CD1c-positive myeloid dendritic cell (primary cell): ENCODE results near the gene TXK.
A peak's percentile ranks its signal among the peaks of the same experiment; 100 is the strongest.

Experiments
- DNase-seq: peaks from one replicate; pipeline ENCODE4 v3.0.0-alpha.2; 2016; ENCODE audit errors: extremely low spot score

Gene TXK

GRCh38 chr4:48137846-48138245 lies 3.8 kb upstream of the TXK start:
- DNase-seq, result no peak

GRCh38 chr4:48133669-48134068 lies 381 bp downstream of the TXK start:
- DNase-seq, result no peak

DNA sequence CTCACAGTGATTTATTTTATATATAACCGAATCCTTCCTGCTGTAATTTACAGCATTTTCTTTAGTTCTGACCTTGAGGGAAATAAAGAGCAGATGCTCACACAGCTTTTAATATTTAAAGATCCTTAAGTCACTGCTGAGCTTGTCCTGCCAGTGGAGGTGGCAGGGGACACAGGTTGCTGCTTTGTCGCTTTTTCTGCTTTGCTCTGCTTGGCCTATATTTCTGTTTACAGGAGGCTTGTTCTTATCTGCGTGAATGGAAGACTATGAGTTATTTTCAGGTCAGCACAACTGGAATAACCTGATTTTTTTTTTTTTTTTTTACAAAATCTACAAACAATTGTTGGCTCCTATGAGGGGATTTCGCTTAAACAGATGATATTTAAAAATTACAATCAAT lies 2.3 kb downstream of the TXK start:
- no peak for DNase-seq

DNA sequence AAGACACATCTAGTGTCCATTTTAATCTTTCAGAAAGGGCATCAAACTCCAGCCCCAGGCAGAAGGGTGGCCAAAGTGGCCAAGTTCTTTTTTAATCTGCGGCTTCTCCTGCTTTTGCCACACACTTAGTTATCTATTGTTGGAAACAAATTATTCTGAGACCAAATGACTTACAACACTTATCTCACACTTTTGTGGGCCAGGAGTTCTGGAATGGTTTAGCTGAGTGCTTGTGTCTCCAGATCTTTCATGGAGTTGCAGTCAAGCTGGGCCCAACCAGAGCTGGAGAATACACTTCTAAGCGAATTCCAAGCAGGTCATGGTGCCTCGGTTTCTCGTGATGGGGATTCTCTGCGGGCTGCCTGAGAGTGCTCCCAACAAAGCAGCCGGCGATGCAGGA lies 4.0 kb downstream of the TXK start:
- no peak for DNase-seq

- DNase-seq, result peak; percentile 43
Observed at GRCh38 chr4:48129307-48130014, 4.6 kb downstream of the TXK start.

GRCh38 chr4:48127682-48128404 lies 6.2 kb downstream of the TXK start:
- DNase-seq, result peak; percentile 84

GRCh38 chr4:48127231-48127630 lies 6.8 kb downstream of the TXK start:
- no peak for DNase-seq

- no peak for DNase-seq
Observed at GRCh38 chr4:48126621-48127020, 7.4 kb downstream of the TXK start.

GRCh38 chr4:48124870-48125269 lies 9.2 kb downstream of the TXK start:
- no peak for DNase-seq

- DNase-seq, result no peak
Observed at GRCh38 chr4:48122756-48123155, 11.3 kb downstream of the TXK start.

DNA sequence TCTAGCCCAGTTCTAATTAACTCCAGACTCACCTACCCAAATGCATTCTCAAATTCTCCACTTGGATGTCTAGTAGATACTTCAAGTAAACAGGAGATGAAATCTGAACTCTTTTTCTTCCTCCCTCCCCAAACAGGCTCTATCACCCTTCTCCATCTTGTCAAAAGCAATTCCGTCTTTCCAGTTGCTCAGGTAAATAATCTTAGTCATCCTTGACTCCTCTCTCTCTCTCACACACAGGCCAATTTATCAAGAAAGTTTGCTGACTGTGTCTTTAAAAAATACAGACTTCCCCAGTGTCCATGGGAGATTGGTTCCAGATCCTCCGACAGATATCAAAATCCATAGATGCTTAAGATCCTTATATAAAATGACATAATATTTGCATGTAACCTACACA lies 12.9 kb downstream of the TXK start:
- no peak for DNase-seq

DNA sequence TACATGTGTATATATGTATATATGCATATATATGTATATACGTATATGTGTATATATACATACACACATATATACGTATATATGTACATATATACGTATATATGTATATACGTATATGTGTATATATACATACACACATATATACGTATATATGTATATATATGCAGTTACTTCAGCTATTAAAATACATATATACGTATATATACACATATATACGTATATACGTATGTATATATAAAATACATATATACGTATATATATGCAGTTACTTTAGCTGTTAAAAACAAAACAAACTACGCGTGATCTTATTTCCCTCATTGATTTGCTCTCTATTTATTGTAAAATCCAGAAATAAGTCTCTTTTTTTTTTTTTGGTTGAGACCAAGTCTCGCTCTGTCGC lies 13.9 kb downstream of the TXK start:
- DNase-seq, result no peak

- DNase-seq, result no peak
Observed at GRCh38 chr4:48119646-48120045, 14.4 kb downstream of the TXK start.

GRCh38 chr4:48118081-48118480 lies 16.0 kb downstream of the TXK start:
- DNase-seq, result no peak

DNA sequence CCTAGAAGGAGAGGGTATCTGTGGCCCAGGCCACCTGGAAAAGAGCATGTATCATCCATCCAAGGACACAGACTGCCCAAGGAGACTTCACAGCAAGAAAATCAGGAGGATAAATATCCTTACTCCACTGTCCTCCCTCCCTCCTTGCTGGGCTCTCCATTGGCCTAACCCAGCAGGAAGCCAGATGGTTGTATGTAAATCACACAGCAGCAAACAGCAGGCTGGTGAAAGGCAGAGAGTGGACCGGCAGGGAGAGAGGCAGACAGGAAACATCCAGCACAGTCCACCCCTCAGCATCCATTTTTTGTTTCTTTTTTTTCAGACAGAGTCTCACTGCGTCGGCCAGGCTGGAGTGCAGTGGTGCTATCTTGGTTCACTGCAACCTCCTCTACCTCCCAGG lies 17.5 kb downstream of the TXK start:
- DNase-seq, result no peak

DNA sequence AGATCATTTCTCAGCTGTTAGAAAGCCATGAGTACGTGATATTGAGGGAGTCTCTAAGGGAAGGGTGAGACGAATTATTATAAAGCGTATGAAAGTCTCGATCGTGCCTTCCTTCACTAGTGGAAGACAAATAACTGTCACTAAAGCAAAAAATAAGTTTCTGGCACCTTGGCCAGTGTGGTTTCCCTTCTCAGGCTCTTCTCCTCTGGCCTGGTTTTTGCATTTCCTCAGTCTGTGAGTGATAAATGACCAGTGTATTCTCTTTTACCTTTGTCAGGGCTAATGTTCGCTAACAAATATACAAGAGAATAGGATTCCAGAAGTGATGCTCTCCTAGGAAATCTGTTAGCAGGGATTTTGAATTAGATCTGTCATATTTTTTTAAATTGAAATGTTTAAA lies 19.6 kb downstream of the TXK start:
- DNase-seq, result no peak

- DNase-seq, result no peak
Observed at GRCh38 chr4:48112017-48112667, 21.9 kb downstream of the TXK start.

GRCh38 chr4:48110452-48110978 lies 23.5 kb downstream of the TXK start:
- DNase-seq, result no peak

GRCh38 chr4:48109413-48110263 lies 24.4 kb downstream of the TXK start:
- peak; percentile 29 for DNase-seq

- DNase-seq, result no peak
Observed at GRCh38 chr4:48108309-48109073, 25.6 kb downstream of the TXK start.

DNA sequence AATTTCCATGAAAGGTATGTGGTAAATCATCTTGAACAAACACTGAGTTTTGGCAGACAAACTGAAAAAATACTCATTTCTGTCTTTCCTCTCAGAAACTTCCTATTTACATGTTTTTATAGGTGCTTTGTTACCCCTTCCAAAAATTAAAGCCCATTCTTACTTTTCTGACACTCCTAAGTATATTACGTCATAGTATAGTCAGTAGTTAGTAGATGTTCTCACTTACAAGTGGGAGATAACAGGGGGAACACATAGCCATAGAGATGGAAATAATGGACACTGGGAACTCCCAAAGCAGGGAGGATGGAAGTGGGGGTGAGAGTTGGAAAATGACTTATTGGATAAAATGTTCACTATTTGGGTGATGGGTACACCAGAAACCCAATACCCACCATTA lies 28.8 kb downstream of the TXK start:
- no peak for DNase-seq
